Measurements from ENCODE around the gene CHAMP1. TPM values are rescaled to one million over a fixed set of nuclear protein-coding genes. Genes with fewer than 3 reads are reported as not detected.

CHAMP1 gene
- polyA plus RNA-seq, 1 donor from 2014 or later: 13.0 TPM

DNA sequence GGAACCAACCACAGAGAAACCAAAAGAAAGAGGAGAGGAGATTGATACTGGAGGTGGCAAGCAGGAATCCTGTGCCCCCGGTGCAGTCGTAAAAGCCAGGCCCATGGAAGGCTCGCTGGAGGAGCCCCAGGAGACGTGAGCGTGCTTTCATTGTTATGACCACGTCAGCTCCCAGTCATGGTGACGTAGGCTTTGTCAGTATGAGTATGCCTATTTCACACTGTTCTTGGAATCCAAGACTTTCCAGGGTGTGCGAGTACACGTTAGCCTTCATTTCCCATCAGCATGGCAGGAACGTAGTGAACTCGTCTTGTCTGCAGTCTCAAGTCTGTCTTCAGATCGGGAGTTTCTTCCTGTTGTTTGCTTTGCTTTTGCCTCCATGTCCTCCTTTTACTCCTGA lies 15.4 kb upstream of the CHAMP1 start:
- Histone ChIP-seq H3K4me2 (ENCODE audit: low read length) (no peak overlapping the region), H3F3A (ENCODE audit: insufficient read depth, low read length, poor library complexity, severe bottlenecking) (no peaks in the 10 kb centered on the region), H3K4me3 (ENCODE audit: low read length) (no peak overlapping the region), H4K20me1 (ENCODE audit: insufficient read depth) (no peaks in the 10 kb centered on the region), H3K9ac (ENCODE audit: low read length) (no peak overlapping the region), H3K36me3 (ENCODE audit: insufficient read depth, low read length) (no peaks in the 10 kb centered on the region), H3K9me2 (ENCODE audit: insufficient read depth, low read length) (no peaks in the 10 kb centered on the region), H3K27me3 (ENCODE audit: insufficient read depth, low read depth, low read length) (no peaks in the 10 kb centered on the region), H2AFZ (ENCODE audit: low read depth, low read length) (no peak overlapping the region), H3K79me2 (replicated peaks; ENCODE audit: insufficient read depth, low read length) (no peaks in the 10 kb centered on the region), H3K9me3 (ENCODE audit: low read length) (no peaks in the 10 kb centered on the region), H3K27ac (ENCODE audit: low read length) (no peak overlapping the region)
- TF ChIP-seq EZH2 (IDR thresholded peaks at IDR 0.05; ENCODE audit: borderline replicate concordance, insufficient read depth, low read length, poor library complexity, severe bottlenecking): no peak
- TF ChIP-seq, protein P1, sequence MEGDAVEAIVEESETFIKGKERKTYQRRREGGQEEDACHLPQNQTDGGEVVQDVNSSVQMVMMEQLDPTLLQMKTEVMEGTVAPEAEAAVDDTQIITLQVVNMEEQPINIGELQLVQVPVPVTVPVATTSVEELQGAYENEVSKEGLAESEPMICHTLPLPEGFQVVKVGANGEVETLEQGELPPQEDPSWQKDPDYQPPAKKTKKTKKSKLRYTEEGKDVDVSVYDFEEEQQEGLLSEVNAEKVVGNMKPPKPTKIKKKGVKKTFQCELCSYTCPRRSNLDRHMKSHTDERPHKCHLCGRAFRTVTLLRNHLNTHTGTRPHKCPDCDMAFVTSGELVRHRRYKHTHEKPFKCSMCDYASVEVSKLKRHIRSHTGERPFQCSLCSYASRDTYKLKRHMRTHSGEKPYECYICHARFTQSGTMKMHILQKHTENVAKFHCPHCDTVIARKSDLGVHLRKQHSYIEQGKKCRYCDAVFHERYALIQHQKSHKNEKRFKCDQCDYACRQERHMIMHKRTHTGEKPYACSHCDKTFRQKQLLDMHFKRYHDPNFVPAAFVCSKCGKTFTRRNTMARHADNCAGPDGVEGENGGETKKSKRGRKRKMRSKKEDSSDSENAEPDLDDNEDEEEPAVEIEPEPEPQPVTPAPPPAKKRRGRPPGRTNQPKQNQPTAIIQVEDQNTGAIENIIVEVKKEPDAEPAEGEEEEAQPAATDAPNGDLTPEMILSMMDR (IDR thresholded peaks at IDR 0.05; ENCODE audit: poor library complexity, severe bottlenecking): no peak
- no peak for TF ChIP-seq POLR2AphosphoS5 (IDR thresholded peaks at IDR 0.05)
- TF ChIP-seq MXI1 (conservative IDR thresholded peaks at IDR 0.05; ENCODE audit: poor library complexity, severe bottlenecking): no peak
- no peak for TF ChIP-seq SMC3 (conservative IDR thresholded peaks at IDR 0.05; ENCODE audit: poor library complexity)
- TF ChIP-seq, protein P2, sequence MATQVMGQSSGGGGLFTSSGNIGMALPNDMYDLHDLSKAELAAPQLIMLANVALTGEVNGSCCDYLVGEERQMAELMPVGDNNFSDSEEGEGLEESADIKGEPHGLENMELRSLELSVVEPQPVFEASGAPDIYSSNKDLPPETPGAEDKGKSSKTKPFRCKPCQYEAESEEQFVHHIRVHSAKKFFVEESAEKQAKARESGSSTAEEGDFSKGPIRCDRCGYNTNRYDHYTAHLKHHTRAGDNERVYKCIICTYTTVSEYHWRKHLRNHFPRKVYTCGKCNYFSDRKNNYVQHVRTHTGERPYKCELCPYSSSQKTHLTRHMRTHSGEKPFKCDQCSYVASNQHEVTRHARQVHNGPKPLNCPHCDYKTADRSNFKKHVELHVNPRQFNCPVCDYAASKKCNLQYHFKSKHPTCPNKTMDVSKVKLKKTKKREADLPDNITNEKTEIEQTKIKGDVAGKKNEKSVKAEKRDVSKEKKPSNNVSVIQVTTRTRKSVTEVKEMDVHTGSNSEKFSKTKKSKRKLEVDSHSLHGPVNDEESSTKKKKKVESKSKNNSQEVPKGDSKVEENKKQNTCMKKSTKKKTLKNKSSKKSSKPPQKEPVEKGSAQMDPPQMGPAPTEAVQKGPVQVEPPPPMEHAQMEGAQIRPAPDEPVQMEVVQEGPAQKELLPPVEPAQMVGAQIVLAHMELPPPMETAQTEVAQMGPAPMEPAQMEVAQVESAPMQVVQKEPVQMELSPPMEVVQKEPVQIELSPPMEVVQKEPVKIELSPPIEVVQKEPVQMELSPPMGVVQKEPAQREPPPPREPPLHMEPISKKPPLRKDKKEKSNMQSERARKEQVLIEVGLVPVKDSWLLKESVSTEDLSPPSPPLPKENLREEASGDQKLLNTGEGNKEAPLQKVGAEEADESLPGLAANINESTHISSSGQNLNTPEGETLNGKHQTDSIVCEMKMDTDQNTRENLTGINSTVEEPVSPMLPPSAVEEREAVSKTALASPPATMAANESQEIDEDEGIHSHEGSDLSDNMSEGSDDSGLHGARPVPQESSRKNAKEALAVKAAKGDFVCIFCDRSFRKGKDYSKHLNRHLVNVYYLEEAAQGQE (IDR thresholded peaks at IDR 0.05; ENCODE audit: borderline replicate concordance): no peak
- TF ChIP-seq EP300 (conservative IDR thresholded peaks at IDR 0.05; ENCODE audit: poor library complexity, severe bottlenecking): no peak
- TF ChIP-seq RAD21 (conservative IDR thresholded peaks at IDR 0.05): no peak
- TF ChIP-seq TAF1 (IDR thresholded peaks at IDR 0.05; ENCODE audit: low read depth): no peak

DNA sequence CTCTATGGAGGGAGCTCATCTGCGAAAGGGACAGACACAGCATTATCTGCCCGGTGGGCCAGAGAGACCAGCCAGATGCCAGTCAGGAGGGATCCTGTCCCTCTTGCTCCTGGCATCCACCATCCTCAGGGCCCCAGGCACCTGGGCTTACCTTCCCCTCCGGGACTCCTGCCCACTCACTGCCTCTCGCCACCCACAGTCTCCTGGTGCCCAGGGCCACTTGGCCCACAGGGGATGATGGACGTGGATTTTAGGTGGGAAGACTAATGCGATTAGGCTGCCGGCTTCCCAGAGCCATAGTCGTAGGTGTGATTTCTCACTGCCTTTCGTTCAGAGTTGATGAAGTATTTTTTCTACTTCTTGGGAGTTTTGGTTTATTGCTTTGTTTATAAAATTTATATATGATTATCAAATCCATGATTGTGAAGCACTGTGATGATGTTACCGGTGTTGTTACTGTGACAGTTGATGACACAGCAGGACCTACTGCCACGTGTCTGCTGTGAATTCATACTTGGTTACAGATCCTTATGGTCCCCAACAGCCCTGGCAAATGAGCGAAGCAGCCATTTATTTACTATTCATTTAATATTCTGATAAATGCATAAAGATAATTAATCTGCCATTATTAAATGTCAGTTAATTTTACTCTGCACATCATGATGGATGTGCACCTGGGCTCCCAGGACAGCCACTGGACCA lies 14.5 kb upstream of the CHAMP1 start:
- no peaks in the 10 kb centered on the region for H3K36me3 ChIP-seq (ENCODE audit: insufficient read depth, low read length)

More for the DNA sequence above, 14.5 kb upstream of the CHAMP1 start:
- H3K27ac ChIP-seq (ENCODE audit: low read length): no peak overlapping the region
- H3K4me3 ChIP-seq (ENCODE audit: low read length): no peak overlapping the region
- H3K9ac ChIP-seq (ENCODE audit: low read length): no peak overlapping the region
- H3K27me3 ChIP-seq (ENCODE audit: insufficient read depth, low read depth, low read length): no peaks in the 10 kb centered on the region
- TF ChIP-seq EP300 (conservative IDR thresholded peaks at IDR 0.05; ENCODE audit: poor library complexity, severe bottlenecking) (no peak), POLR2AphosphoS5 (IDR thresholded peaks at IDR 0.05) (no peak), SMC3 (conservative IDR thresholded peaks at IDR 0.05; ENCODE audit: poor library complexity) (no peak), TAF1 (IDR thresholded peaks at IDR 0.05; ENCODE audit: low read depth) (no peak), EZH2 (IDR thresholded peaks at IDR 0.05; ENCODE audit: borderline replicate concordance, insufficient read depth, low read length, poor library complexity, severe bottlenecking) (no peak), RAD21 (conservative IDR thresholded peaks at IDR 0.05) (no peak), MXI1 (conservative IDR thresholded peaks at IDR 0.05; ENCODE audit: poor library complexity, severe bottlenecking) (no peak)
- TF ChIP-seq, protein P2 (IDR thresholded peaks at IDR 0.05; ENCODE audit: borderline replicate concordance): no peak
- TF ChIP-seq, protein P1 (IDR thresholded peaks at IDR 0.05; ENCODE audit: poor library complexity, severe bottlenecking): no peak
- no peaks in the 10 kb centered on the region for H3K79me2 ChIP-seq (replicated peaks; ENCODE audit: insufficient read depth, low read length)
- no peaks in the 10 kb centered on the region for H3K9me2 ChIP-seq (ENCODE audit: insufficient read depth, low read length)
- H3K9me3 ChIP-seq (ENCODE audit: low read length): no peaks in the 10 kb centered on the region
- H3K4me2 ChIP-seq (ENCODE audit: low read length): no peak overlapping the region
- no peaks in the 10 kb centered on the region for H4K20me1 ChIP-seq (ENCODE audit: insufficient read depth)
- H3F3A ChIP-seq (ENCODE audit: insufficient read depth, low read length, poor library complexity, severe bottlenecking): no peaks in the 10 kb centered on the region
- H2AFZ ChIP-seq (ENCODE audit: low read depth, low read length): no peak overlapping the region

All from neural cell (in vitro differentiated cells).